ENCODE data around the gene ITGA5.

The ITGA5 gene

GRCh38 chr12:54352891-54353874 lies 65.9 kb downstream of the ITGA5 start:
- no peak for DNase-seq (ENCODE audit: low read depth)

GRCh38 chr12:54352022-54352531 lies 67.0 kb downstream of the ITGA5 start:
- no peak for DNase-seq (ENCODE audit: low read depth)

GRCh38 chr12:54351341-54351740 lies 67.7 kb downstream of the ITGA5 start:
- DNase-seq (ENCODE audit: low read depth), result no peak

- DNase-seq (ENCODE audit: low read depth), result no peak
These were observed 68.3 kb downstream of the ITGA5 start for GRCh38 chr12:54350743-54351142.

- no peak for DNase-seq (ENCODE audit: low read depth)
These were observed 69.4 kb downstream of the ITGA5 start for GRCh38 chr12:54349679-54350078.

- DNase-seq (ENCODE audit: low read depth), result no peak
These were observed 70.0 kb downstream of the ITGA5 start for GRCh38 chr12:54349036-54349435.
